Fibroblast of villous mesenchyme (primary cell): ENCODE data around the gene KIAA0930. TPM values are rescaled to one million over a fixed set of nuclear protein-coding genes. Genes with fewer than 3 reads are reported as not detected.

Experiments
- DNase-seq: peaks from one replicate; pipeline ENCODE4 v3.0.0-alpha.2; 2010; ENCODE audit warnings: low read depth
- H3K4me3 ChIP-seq: 2 replicates; pipeline ENCODE4 v1.5.1; 2011; ENCODE audit warnings: low read depth, mild to moderate bottlenecking, low read length
- CTCF ChIP-seq: IDR thresholded peaks from 2 replicates; pipeline ENCODE4 v1.5.1; 2012; ENCODE audit warnings: low read depth, mild to moderate bottlenecking, low read length; ENCODE audit not compliant: insufficient read depth
- total RNA-seq: library from RNA; depleted of rRNA; stranded (reverse); fragments of >200 nt; gene quantifications from 2 replicates; pipeline ENCODE4 v1.2.3, GENCODE V29; 2012

The KIAA0930 gene
- total RNA-seq, 1 donor: 44.5 TPM

- no peak overlapping the region for H3K4me3 ChIP-seq
- peak; percentile 85 for DNase-seq
- peak; percentile 71 for TF ChIP-seq CTCF
Measured at GRCh38 chr22:45208993-45209838, 31.5 kb downstream of the KIAA0930 start.

- no peak for DNase-seq
- TF ChIP-seq CTCF: no peak
- no peak overlapping the region for H3K4me3 ChIP-seq
Measured at GRCh38 chr22:45208696-45208992, 32.0 kb downstream of the KIAA0930 start.

DNA sequence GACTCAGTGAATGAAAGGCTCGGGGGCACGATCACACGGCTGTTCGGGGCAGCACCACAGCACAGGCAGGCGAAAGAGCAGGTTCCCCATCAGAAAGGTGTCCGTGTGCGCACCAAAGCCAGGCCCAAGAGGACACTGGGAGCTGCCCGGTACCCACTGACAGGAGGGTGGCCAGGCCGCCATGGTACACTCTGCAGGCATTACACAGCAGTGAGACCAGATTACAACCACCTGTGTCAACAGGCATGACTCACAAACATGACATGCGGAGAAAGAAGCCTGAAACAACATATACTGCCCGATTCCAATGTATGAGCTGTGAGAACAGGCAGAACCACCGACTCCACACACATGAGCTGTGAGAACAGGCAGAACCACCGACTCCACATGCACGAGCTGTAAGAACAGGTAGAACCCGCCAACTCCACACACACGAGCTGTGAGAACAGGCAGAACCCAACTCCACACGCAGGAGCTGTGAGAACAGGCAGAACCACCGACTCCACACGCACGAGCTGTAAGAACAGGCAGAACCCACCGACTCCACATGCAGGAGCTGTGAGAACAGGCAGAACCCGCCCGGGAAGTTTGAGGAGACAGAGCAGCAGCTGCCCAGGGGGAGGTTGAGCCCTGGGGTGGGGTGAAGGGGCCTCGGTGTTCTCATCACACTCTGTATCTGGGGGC, 32.6 kb downstream of the KIAA0930 start:
- no peak overlapping the region for H3K4me3 ChIP-seq
- TF ChIP-seq CTCF: no peak
- no peak for DNase-seq

GRCh38 chr22:45207533-45207932, 33.2 kb downstream of the KIAA0930 start:
- no peak for TF ChIP-seq CTCF
- H3K4me3 ChIP-seq: no peak overlapping the region
- DNase-seq: no peak

DNA sequence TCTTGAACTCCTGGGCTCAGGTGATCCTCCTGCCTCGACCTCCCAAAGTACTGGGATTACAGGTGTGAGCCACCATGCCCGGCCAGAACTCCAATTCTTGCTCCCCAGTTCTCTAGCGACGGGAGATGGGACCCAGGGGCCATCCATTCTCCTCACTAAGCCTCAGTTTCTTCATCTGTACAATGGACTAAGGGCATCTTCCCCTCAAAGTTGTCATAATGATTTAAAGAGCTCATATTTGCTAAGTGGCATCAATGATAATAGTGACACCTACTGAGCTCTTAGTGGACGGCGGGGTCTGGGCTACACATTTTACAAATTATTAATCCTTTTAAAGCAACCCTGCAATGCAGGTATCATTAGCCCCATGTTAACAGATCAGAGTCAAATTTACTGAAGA, 34.5 kb downstream of the KIAA0930 start:
- no peak for DNase-seq
- no peak for TF ChIP-seq CTCF
- no peak overlapping the region for H3K4me3 ChIP-seq

- TF ChIP-seq CTCF: no peak
- no peak for DNase-seq
- H3K4me3 ChIP-seq: no peak overlapping the region
Measured at GRCh38 chr22:45205276-45205925, 35.3 kb downstream of the KIAA0930 start.
